Measurements from ENCODE around the gene FARP2. TPM values are rescaled to one million over a fixed set of nuclear protein-coding genes. Genes with fewer than 3 reads are reported as not detected.

FARP2 gene
- total and polyA plus RNA-seq, 10 of the 15 experiments (the other 5 are each of a cell fraction or from before 2014, with no cell fraction given), result 5.5 to 67.5 (median 36.8) TPM

DNA sequence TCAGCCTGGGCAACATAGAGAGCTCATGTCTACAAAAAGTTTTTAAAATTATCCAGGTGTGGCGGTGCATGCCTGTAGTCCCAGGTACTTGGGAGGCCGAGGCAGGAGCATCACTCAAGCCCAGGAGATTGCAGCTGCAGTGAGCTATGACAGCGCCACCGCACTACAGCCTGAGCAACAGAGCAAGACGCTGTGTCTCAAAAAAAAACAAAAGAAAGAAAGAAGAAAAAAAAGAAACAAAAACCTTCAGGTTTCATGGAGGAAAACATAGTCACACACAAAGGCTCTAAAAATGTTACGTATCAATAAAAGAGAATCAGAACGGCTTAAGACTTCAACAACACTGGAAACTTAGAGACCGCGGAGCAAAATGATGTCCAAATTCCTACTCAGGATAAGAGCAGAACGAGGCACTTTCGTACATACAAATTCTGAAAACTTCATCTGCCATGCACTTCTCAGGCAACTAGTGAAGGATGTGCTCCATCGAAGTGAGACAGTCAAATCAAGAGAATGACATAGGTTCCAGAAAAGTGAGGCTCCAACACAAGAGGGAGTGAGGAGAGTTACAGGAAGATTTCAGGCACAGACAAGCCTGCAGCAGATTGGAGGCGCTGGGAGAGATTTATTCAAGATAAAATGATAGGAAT lies 45.0 kb upstream of the FARP2 start (continued):
- TF ChIP-seq ATF7 (IDR thresholded peaks at IDR 0.05; ENCODE audit: low read depth) (peak; percentile 69), BRCA1 (IDR thresholded peaks at IDR 0.05; ENCODE audit: low read depth, low read length) (no peak), PAX5 (IDR thresholded peaks at IDR 0.05; ENCODE audit: borderline replicate concordance, low read depth, low read length) (0 out of 2 replicates have a peak, but pooled peaks have one; percentile 21), POU2F2 (IDR thresholded peaks at IDR 0.05; ENCODE audit: borderline replicate concordance, low read depth, low read length) (no peak), IKZF2 (IDR thresholded peaks at IDR 0.05) (peak; percentile 38 to 63; a peak in 2 of 4 replicates), EP300 (IDR thresholded peaks at IDR 0.05; ENCODE audit: borderline replicate concordance in 1 of 2, control insufficient read depth in 1 of 2, low read depth in 2 of 2, low read length in 2 of 2) (0 out of 4 replicates have a peak, but pooled peaks of 1 of the 2 experiments have one; percentile 8), RAD21 (IDR thresholded peaks at IDR 0.05; ENCODE audit: insufficient read depth, low read depth, low read length) (0 out of 2 replicates have a peak, but pooled peaks have one; percentile 3), TBL1XR1 (IDR thresholded peaks at IDR 0.05; ENCODE audit: low read depth, low read length) (0 out of 2 replicates have a peak, but pooled peaks have one; percentile 11), IRF4 (IDR thresholded peaks at IDR 0.05; ENCODE audit: low read depth, low read length) (peak; percentile 92), ZNF384 (IDR thresholded peaks at IDR 0.05; ENCODE audit: borderline replicate concordance, low read depth, low read length) (peak; percentile 48; the same call in 1 of the 2 replicates), MXI1 (IDR thresholded peaks at IDR 0.05; ENCODE audit: low read depth, low read length) (no peak), CREM (IDR thresholded peaks at IDR 0.05; ENCODE audit: low read depth) (peak; percentile 34; the same call in 1 of the 2 replicates), ETV6 (conservative IDR thresholded peaks at IDR 0.05 in 1 of 2, IDR thresholded peaks at IDR 0.05 in 1 of 2; ENCODE audit: borderline replicate concordance in 1 of 2, low read depth in 1 of 2) (no peak), BCL11A (IDR thresholded peaks at IDR 0.05; ENCODE audit: low read depth, low read length) (peak; percentile 12; the same call in 1 of the 2 replicates), NBN (IDR thresholded peaks at IDR 0.05) (peak; percentile 58), SREBF2 (IDR thresholded peaks at IDR 0.05; ENCODE audit: low read length) (no peak), NR2F1 (conservative IDR thresholded peaks at IDR 0.05) (no peak), ZNF207 (IDR thresholded peaks at IDR 0.05; ENCODE audit: borderline replicate concordance) (no peak), CEBPB (IDR thresholded peaks at IDR 0.05; ENCODE audit: borderline replicate concordance in 1 of 2, low read depth in 2 of 2, low read length in 2 of 2) (no peak), TAF1 (IDR thresholded peaks at IDR 0.05; ENCODE audit: borderline replicate concordance, low read depth, low read length) (0 out of 2 replicates have a peak, but pooled peaks have one; percentile 13), SMARCA5 (IDR thresholded peaks at IDR 0.05) (0 out of 2 replicates have a peak, but pooled peaks have one; percentile 33), HDGF (IDR thresholded peaks at IDR 0.05) (peak; percentile 79; the same call in 1 of the 2 replicates), NR2C1 (IDR thresholded peaks at IDR 0.05) (no peak)
- TF ChIP-seq, protein P1, sequence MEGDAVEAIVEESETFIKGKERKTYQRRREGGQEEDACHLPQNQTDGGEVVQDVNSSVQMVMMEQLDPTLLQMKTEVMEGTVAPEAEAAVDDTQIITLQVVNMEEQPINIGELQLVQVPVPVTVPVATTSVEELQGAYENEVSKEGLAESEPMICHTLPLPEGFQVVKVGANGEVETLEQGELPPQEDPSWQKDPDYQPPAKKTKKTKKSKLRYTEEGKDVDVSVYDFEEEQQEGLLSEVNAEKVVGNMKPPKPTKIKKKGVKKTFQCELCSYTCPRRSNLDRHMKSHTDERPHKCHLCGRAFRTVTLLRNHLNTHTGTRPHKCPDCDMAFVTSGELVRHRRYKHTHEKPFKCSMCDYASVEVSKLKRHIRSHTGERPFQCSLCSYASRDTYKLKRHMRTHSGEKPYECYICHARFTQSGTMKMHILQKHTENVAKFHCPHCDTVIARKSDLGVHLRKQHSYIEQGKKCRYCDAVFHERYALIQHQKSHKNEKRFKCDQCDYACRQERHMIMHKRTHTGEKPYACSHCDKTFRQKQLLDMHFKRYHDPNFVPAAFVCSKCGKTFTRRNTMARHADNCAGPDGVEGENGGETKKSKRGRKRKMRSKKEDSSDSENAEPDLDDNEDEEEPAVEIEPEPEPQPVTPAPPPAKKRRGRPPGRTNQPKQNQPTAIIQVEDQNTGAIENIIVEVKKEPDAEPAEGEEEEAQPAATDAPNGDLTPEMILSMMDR (IDR thresholded peaks at IDR 0.05 in 2 of 3, conservative IDR thresholded peaks at IDR 0.05 in 1 of 3; ENCODE audit: control insufficient read depth in 2 of 3, extremely low read depth in 1 of 3, insufficient read depth in 1 of 3, low read depth in 3 of 3, low read length in 3 of 3), result 0 out of 6 replicates have a peak, but pooled peaks of 1 of the 3 experiments have one; percentile 4
- TF ChIP-seq, protein P2, sequence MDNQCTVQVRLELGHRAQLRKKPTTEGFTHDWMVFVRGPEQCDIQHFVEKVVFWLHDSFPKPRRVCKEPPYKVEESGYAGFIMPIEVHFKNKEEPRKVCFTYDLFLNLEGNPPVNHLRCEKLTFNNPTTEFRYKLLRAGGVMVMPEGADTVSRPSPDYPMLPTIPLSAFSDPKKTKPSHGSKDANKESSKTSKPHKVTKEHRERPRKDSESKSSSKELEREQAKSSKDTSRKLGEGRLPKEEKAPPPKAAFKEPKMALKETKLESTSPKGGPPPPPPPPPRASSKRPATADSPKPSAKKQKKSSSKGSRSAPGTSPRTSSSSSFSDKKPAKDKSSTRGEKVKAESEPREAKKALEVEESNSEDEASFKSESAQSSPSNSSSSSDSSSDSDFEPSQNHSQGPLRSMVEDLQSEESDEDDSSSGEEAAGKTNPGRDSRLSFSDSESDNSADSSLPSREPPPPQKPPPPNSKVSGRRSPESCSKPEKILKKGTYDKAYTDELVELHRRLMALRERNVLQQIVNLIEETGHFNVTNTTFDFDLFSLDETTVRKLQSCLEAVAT (IDR thresholded peaks at IDR 0.05), result peak; percentile 82
- TF ChIP-seq, protein P3, sequence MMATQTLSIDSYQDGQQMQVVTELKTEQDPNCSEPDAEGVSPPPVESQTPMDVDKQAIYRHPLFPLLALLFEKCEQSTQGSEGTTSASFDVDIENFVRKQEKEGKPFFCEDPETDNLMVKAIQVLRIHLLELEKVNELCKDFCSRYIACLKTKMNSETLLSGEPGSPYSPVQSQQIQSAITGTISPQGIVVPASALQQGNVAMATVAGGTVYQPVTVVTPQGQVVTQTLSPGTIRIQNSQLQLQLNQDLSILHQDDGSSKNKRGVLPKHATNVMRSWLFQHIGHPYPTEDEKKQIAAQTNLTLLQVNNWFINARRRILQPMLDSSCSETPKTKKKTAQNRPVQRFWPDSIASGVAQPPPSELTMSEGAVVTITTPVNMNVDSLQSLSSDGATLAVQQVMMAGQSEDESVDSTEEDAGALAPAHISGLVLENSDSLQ (IDR thresholded peaks at IDR 0.05), result peak; percentile 44; the same call in 1 of the 2 replicates

Data from GM12878 (cell line).